Measurements from ENCODE around the gene NRCAM. TPM values are rescaled to one million over a fixed set of nuclear protein-coding genes. Genes with fewer than 3 reads are reported as not detected.
A peak's percentile ranks its signal among the peaks of the same experiment; 100 is the strongest.

NRCAM gene
- total and polyA plus RNA-seq, 8 donors: 10.6 to 36.7 (median 16.2) TPM

DNA sequence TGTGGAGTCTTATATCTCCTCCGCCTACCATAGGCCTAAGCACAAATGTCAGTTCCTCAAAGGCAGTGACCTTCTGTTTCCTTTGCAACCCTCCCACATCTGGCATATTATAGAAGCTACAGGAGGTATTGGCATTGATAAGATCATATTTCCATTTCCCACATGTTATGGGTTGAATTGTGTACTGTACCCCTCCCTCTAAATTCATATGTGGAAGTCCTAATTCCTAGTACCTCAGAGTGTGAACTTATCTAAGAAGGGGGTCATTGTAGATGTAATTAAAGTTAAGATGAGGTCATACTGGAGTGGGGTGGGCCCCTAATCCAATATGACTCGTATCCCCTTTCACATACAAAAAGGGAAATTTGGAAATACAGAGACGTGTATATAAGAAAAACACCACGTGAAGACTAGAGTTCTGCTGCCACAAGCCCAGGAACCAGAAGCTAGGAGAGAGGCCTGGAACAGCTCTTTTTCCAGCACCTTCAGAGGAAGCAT, 320.0 kb downstream of the NRCAM start:
- intact Hi-C loops (cut with DNase I): no loop called here
- DNase-seq: no peak
- no peak for ATAC-seq
- peak overlapping the region in 1 of 2 donors; percentile 48 for H3K27ac ChIP-seq
- peaks cover 0 to 11% of the 10 kb centered on the region in 2 donors for H3K4me1 ChIP-seq
- H3K4me3 ChIP-seq: no peak overlapping the region
- H3K27me3 ChIP-seq: no peaks in the 10 kb centered on the region
- H3K9me3 ChIP-seq: no peaks in the 10 kb centered on the region
- TF ChIP-seq, protein P1, sequence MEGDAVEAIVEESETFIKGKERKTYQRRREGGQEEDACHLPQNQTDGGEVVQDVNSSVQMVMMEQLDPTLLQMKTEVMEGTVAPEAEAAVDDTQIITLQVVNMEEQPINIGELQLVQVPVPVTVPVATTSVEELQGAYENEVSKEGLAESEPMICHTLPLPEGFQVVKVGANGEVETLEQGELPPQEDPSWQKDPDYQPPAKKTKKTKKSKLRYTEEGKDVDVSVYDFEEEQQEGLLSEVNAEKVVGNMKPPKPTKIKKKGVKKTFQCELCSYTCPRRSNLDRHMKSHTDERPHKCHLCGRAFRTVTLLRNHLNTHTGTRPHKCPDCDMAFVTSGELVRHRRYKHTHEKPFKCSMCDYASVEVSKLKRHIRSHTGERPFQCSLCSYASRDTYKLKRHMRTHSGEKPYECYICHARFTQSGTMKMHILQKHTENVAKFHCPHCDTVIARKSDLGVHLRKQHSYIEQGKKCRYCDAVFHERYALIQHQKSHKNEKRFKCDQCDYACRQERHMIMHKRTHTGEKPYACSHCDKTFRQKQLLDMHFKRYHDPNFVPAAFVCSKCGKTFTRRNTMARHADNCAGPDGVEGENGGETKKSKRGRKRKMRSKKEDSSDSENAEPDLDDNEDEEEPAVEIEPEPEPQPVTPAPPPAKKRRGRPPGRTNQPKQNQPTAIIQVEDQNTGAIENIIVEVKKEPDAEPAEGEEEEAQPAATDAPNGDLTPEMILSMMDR (IDR thresholded peaks at IDR 0.05): no peak
- no peaks in the 10 kb centered on the region for H3K36me3 ChIP-seq

DNA sequence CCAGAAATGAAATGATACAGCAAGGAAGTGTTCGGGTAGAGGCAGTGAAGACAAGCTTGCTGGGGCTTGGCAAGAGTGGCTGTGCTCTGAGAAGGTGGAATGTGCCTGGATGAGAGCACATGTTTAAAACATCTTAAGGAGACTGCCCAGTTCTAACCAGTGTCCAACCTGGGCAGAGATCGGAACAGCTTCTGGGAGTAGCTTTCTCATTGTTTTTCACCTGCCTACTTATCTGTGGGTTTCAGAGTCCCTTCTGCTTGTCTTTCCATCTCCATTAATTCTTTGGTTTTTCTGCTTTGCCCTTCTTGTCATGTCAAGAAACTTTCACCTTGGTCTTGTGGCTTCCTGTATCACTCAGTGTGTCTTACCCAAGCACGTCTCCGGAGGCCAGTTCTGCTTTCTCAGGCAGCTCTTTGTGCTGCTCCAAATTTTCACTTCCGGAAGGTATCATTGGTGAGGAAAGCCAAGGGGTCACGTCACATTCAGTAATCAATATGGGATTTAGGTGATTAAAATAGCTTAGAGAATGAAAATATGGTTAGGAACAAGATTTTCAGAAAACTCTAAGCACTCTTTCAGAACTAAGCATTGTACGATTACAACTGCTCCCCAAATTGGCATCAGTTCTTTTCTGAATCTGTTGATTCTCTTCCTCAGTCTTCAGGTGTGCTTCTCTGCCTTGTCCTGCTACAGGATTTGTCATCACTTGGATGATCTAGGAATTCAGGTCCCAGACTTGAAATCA, 320.6 kb downstream of the NRCAM start:
- TF ChIP-seq, protein P1 (IDR thresholded peaks at IDR 0.05): no peak
- Histone ChIP-seq H3K36me3 (no peaks in the 10 kb centered on the region), H3K27ac (peak overlapping the region in 1 of 2 donors; percentile 48), H3K4me1 (peaks cover 0 to 11% of the 10 kb centered on the region in 2 donors), H3K27me3 (no peaks in the 10 kb centered on the region), H3K4me3 (no peak overlapping the region), H3K9me3 (no peaks in the 10 kb centered on the region)
- no peak for DNase-seq
- intact Hi-C loops (cut with DNase I): no loop called here
- ATAC-seq: no peak

DNA sequence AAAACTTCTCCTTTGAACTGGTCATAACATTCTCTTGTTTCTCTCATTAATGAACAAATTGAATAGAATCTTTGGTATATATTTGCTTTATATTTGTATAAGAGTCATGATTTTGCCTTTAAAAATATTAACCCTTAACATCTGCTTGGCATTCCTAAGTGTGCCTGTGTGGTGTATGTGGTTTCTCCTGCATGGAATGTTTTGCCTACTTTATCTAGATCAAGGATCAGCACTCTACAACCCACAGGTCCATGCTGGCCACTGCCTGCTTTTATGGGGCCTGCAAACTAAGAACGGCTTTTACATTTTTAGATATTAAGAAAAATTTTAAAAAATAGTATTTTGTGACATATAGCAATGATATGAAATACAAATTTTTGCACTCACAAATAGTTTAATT, 321.8 kb downstream of the NRCAM start:
- no peaks in the 10 kb centered on the region for H3K36me3 ChIP-seq
- ATAC-seq: no peak
- intact Hi-C loops (cut with DNase I): no loop called here
- no peak overlapping the region for H3K4me3 ChIP-seq
- no peaks in the 10 kb centered on the region for H3K27me3 ChIP-seq
- no peaks in the 10 kb centered on the region for H3K9me3 ChIP-seq
- TF ChIP-seq, protein P1 (IDR thresholded peaks at IDR 0.05): no peak
- DNase-seq: no peak
- peaks cover 0 to 11% of the 10 kb centered on the region in 2 donors for H3K4me1 ChIP-seq
- no peak overlapping the region for H3K27ac ChIP-seq

DNA sequence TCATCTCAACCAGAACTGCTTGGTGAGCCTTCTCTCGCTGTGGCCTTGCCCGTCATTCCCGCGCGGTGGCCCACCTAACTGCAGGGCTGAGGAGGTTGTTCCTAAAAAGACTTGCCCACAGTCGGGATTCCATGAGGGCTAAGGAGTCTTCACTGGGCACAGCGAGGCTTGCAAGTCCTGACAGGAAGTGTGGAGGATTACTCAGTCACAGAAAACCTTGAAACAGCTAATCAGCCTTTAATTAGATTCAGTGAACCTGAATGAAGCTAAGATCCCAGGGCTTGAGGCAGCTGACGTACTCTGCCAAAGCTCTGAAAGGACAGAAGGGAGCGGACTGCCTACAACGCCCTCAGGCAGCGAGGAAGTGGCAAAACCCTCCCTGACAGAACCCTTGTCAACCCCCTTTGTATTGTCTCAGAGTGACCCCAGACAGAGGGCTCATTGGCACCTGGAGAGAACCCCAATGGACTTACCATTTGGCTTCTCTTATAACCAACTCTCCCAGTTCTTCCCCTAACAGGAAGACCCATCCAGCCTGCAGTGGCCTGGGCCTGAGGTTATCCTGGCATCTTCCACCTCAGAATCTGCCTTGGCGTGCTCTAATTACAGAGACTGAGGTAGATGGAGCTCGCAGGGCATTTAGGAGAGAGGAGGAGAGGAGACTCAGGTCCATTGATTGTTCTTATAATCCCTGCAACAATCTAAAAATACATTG, 323.5 kb downstream of the NRCAM start:
- no peaks in the 10 kb centered on the region for H3K9me3 ChIP-seq
- DNase-seq (no peak), ATAC-seq (no peak)
- H3K4me3 ChIP-seq: no peak overlapping the region
- intact Hi-C loops (cut with DNase I): no loop called here
- H3K27me3 ChIP-seq: no peaks in the 10 kb centered on the region
- no peak overlapping the region for H3K27ac ChIP-seq
- TF ChIP-seq, protein P1 (IDR thresholded peaks at IDR 0.05): no peak
- H3K4me1 ChIP-seq: peaks cover 0 to 11% of the 10 kb centered on the region in 2 donors
- no peaks in the 10 kb centered on the region for H3K36me3 ChIP-seq

GRCh38 chr7:108130261-108130660, 326.0 kb downstream of the NRCAM start, which contains the start of gene LAMB4:
TSS of gene LAMB4 (minus strand) at chr7:108130361. CDS start at chr7:108123164, 7,197 bp downstream.
- Histone ChIP-seq H3K9me3 (no peaks in the 10 kb centered on the region), H3K27ac (no peak within 1 kb of the TSS), H3K4me1 (no peaks in the 10 kb centered on the region), H3K36me3 (no peaks in the 10 kb centered on the region), H3K4me3 (no peak within 1 kb of the TSS), H3K27me3 (no peaks in the 10 kb centered on the region)
- no peak for DNase-seq
- ATAC-seq: no peak
- intact Hi-C loops (cut with DNase I): no loop called here
- TF ChIP-seq, protein P1 (IDR thresholded peaks at IDR 0.05): no peak
